Panc1 (cell line): ENCODE measurements around the gene QKI.

Experiments used
- POLR2AphosphoS5 ChIP-seq: IDR thresholded peaks from 2 replicates; pipeline ENCODE4 v1.6.1; 2012; ENCODE audit warnings: mild to moderate bottlenecking, low read depth, low read length, moderate library complexity
- SIN3A ChIP-seq: IDR thresholded peaks from 2 replicates; pipeline ENCODE4 v1.6.1; 2012; ENCODE audit warnings: low read depth, mild to moderate bottlenecking, low read length, moderate library complexity, borderline replicate concordance; ENCODE audit not compliant: insufficient read depth
- TF ChIP-seq, protein P1 (sequence below): fragments of 450-650 bp; IDR thresholded peaks from 2 replicates; pipeline ENCODE4 v1.5.1; 2017; ENCODE audit warnings: mild to moderate bottlenecking

DNA sequence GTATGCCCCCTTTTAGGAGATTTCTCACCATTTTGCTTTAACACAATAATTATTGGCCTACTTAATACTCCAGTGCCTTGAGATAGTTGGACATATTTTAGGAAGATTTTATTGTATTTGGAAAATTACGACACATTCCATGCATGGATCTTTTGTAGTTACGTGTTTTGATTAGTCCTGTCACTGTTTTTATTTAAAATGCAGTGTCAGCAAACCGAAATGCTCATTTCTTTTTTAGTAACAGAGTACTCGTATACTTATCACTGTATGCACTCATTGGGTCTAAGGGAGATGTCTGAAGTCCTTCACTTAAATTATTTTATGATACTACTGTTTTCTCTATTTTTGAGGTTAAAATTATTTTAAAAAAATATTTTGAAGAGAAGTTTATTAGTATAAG, 153.8 kb downstream of the QKI start:
- TF ChIP-seq, protein P1, sequence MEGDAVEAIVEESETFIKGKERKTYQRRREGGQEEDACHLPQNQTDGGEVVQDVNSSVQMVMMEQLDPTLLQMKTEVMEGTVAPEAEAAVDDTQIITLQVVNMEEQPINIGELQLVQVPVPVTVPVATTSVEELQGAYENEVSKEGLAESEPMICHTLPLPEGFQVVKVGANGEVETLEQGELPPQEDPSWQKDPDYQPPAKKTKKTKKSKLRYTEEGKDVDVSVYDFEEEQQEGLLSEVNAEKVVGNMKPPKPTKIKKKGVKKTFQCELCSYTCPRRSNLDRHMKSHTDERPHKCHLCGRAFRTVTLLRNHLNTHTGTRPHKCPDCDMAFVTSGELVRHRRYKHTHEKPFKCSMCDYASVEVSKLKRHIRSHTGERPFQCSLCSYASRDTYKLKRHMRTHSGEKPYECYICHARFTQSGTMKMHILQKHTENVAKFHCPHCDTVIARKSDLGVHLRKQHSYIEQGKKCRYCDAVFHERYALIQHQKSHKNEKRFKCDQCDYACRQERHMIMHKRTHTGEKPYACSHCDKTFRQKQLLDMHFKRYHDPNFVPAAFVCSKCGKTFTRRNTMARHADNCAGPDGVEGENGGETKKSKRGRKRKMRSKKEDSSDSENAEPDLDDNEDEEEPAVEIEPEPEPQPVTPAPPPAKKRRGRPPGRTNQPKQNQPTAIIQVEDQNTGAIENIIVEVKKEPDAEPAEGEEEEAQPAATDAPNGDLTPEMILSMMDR = no peak
- no peak for TF ChIP-seq POLR2AphosphoS5
- no peak for TF ChIP-seq SIN3A
